NCI-H82 treated with DMSO at 0.1 percent for 48 hours (cell line): Measurements from ENCODE around the gene SMAD1.

Experiments
- DNase-seq: peaks from one replicate; lab custom pipeline; 2025; ENCODE audit not compliant: unreplicated experiment; lab: John Stamatoyannopoulos, UW

SMAD1 gene

DNA sequence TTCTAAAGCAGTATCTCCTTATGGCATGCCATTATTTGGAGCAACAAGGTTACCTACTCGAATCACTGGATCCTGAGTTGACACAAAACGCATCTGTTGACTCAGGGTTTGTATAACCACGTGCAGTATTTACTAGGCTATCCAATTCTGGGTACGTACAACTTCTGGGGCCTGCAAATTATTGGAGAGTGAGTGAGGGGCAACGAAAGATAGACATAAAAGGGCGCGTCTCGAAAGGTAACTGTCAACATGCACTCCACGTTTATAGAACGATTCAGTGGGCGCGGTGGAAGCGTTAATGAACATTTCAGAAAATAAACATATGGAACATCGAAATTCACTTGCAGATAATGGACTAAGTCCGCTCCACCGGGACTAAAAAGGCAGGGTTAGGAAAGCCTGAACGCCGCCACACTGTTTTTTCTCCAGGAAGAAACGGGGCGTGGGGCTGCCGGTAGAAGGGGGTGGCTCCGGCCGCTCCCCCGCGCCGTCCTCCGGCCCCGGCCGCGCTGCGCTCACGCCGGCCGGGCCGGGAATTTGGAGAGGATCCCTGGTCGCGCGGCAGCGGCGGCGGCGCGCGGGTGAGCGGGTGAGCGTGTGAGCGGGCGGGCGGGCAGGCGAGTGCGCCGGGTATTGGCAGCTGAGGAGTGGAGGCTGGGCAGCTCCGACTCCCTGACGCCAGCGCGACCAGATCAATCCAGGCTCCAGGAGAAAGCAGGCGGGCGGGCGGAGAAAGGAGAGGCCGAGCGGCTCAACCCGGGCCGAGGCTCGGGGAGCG, at the start of gene SMAD1:
TSS of gene SMAD1 (plus strand) at position 690 of the 778 bp plus-strand sequence. CDS start 32,761 bp downstream, outside the sequence.
- peak; percentile 39 for DNase-seq

DNA sequence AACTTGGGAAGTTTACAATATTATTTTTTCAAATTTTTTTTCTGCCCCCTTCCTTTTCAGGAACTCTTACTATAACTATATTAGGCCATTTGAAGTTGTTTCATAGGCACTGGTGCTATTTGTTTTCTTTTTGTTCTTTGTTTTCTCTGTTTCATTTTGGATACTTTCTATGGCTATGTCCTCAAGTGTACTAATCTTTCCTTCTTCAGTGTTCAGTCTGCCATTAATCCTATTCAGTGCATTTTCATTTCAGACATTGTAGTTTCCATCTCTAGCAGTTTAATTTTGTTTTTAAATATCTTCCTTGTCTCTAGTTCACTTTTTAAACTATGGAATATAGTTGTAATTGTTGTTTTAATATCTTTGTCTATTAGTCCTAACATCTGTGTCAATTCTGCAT, 48.0 kb upstream of the SMAD1 start:
- no peak for DNase-seq

DNA sequence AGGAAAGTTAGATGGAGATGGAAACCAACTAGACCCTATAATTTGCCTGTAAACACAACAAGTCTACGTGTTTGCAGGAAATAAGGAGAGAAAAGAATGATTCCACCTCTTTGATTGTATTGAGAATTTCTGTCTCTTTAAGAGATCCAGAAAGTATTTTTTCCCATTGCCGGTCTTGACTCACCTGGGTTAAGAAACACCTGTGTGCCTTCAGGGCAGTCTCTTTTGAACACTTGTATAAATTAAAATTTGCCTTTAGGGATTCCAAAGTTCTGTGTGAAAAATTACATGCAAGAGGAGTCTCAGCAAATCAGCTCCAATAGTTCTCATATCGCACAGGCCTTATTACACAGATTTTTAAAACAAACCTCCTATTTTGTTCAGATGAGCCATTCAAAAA, 46.0 kb upstream of the SMAD1 start:
- no peak for DNase-seq

DNA sequence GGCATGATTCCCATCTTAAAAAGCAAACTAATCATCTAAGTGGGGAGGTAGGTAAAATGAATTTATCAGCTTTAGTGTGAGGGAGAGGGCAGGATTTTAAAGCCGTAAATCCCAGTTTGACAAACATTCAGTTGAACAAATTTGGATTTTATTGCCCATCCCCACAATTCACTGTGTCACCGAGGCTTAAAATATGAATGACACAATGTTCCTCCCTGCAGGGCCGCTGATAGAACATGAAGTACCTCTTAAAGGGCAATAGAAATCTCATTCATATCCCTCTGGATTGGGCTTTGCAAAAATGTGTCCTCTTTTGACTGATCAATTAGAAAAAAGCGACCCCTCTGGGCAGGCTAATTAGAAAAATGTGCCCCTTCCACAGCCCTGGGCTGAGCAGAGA, 45.5 kb upstream of the SMAD1 start:
- DNase-seq, result no peak

DNA sequence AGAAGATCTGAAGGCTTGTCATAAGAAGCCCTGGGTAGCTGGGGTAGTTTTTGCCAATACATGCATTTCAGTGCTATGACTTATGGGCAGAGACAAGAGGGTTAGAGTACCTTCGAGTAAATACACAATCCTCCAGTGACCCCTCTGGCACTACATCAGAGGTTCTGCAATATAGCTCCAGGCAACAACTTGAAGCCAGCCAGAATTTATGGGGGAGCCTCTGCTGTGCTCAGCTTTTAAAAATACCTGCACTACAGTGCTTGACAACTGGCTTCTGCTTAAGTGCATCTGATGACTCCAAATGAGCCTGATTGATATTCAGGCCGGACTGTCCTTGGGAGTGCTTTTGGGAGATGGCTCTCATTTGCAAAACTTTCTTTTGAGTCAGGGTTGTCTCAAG, 44.9 kb upstream of the SMAD1 start:
- DNase-seq, result no peak

DNA sequence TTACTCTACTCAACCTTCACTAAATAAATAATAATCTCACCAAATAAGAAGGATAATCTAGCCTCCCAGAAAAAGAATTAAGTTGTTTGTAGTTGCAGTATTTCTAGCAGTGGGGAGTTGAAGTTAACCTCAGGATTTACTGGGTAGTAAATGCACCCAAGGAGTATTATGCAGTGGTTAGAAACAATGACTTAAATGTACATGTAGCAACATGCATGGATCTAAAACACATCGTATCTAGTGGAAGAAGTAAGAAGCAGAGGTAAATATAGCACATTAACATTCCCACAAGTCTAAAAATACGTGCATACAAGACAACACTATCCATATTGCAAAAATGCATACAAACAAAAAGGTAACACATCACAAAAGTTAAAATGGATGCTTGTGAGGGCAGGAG, 44.2 kb upstream of the SMAD1 start:
- DNase-seq, result no peak

DNA sequence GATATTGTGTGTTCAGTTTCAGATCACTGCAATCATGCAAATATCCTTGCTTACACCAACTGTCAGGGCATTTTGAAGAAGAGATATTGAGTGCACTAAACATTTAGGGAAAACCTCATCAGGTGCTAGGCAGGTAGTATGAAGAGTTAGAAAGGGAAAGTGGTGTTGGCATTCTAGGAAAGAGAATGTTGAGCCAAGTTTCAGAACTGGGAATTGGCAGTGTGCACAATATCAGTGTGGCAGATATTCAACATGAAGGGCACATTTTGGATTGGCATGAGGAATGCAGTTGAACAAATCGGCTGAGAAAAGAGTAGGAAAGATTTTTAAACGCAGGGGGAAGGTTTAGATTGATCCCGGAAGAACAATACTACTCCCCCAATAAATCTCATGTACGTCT, 43.4 kb upstream of the SMAD1 start:
- DNase-seq, result no peak

DNA sequence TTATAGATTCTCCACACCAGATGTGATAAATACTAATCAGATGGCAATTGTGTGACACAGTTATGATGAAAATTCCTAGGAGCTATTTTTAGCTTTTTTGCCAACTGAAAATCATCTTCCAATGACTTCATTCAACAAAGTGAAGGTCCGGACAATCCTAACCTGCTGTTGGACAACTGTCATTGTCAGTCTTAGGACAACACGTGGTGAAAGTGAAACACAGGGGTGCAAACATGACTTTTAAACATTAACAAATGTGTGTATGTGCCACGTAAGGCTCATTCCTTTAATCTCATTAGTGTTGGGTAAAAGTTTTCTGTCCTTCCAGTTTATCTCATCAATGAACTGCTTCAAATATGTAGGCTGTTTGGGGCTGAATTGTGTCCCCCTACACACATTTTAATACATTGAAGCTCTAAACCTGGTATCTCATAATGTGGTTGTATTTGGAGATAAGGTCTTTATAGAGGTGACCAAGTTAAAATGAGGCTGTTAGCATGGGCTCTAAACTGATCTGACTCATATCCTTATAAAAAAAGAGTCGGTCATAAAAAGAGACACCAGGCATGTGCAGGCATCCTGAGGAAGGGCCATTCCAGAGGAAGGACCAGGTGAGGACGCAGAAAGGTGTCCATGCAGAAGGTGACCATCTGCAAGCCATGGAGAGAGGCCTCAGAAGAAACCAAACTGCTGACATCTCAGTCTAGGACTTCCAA, 41.2 kb upstream of the SMAD1 start:
- DNase-seq, result no peak

DNA sequence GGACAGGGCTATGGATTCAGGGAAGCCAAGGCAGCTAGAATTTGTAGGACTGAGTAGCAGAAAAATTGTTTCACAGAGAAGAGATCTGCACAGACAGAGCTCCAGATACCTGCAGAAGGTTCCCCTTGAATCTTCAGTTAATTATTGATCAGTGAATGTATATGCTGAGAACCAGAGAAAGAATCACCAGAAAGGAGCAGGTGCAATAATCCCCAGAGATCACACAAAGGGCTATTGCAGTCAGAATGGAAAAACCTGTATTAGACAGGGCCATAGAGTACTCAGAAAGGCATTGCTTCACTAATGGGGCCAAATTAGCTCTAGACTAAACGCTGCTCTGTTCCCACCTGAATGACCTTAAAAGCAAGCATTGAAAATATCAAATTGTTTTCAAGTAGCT, 35.5 kb upstream of the SMAD1 start:
- no peak for DNase-seq

DNA sequence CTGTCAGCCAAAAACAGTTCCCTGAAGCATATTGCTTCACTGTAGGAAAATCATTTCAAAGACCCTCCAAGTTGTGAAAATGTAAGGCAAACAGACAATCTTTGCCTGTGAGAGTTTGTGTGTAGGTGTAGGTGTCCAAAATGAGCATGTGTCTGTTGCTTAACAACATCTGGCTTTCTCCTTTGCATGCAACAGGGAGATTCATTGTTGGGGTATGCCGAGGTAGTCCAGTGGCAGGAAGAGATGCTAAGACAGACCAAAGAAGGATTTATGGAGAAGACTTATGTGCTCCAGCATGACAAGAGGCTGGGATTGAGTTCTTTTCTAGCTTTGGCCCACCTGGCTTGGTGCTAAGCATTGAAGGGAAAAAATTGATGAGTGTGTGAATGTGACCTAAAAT, 29.8 kb upstream of the SMAD1 start:
- DNase-seq, result no peak

DNA sequence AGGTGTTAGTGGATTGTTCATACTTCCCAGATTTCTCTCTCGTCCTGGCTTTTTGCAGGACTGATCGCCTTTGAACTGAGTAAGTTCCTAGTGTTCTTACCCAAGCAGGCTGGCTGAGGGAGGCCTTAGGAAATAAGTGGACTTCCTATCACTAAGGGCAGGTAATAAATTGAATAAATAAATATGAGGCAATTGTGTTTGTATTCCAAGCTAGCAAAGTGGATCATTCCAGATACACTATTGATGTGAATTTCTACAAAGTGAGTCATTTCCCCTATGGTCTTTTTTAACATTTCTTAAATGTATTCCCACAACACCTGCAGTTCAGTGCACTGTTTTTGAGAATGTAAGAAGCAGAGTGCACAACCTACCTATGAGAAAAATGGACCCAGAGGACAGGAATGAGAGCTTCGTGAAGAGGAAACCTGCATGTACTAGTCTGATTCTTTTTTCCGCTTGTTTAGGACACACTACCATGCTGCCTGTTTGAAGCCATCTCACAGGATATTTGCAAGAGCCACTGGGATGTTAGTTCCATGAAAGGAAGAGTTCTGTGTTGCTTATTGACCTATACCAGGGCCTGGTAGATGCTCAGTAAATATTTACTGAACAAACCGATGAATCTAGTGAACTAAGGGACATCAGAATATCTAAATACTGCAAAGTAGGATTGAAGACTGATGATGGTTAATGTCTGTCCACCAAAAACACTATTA, 29.0 kb upstream of the SMAD1 start:
- no peak for DNase-seq

DNA sequence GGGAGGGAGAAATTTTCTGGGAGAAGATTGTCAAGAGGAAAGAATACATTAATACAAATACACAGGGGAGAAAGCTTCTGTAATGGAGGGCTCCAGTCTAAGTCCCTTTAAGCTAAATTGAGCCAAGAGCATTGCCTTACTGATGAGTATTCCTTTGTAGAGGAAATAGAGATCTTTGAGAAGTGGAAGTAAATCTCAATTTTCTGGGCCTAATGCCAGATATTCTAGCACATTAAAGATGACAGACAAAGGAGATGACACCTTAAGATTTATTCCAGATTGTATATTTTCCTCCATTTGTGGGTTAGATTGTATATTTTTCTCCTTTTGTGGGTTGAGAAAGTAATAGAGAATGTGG, 28.5 kb upstream of the SMAD1 start:
- no peak for DNase-seq

DNA sequence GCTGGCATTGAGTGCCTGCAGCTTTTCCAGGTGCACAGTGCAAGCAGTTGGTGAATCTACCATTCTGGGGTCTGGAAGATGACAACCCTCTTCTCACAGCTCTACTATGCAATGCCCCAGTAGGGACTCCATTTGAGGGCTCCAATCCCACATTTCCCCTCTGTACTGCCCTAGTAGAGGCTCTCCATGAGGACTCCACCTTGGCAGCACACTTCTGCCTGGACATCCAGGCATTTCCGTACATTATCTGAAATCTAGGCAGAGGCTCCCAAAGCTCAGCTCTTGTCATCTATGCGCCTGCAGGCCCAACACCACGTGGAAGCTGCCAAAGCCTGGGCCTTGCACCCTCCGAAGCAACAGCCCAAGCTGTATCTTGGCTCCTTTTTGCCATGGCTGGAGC, 8.4 kb upstream of the SMAD1 start:
- DNase-seq, result no peak

DNA sequence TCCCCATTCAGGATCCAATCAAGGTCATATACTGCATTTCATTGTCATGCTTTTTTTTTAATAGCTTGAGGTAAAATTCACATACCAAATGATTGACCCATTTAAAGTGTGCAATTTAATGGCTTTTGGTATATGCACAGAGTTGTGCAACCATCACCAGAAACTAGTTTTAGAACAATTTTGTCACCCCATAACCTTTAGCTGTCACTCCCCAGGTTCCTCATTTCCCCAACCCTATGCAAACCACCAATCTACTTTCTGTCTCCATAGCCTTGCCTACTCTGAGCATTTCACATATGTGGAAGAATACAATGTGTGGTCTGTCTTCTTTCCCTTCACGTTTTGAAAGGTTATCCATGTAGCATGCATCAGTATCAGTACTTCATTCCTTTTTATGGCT, 1.4 kb upstream of the SMAD1 start:
- DNase-seq, result no peak

DNA sequence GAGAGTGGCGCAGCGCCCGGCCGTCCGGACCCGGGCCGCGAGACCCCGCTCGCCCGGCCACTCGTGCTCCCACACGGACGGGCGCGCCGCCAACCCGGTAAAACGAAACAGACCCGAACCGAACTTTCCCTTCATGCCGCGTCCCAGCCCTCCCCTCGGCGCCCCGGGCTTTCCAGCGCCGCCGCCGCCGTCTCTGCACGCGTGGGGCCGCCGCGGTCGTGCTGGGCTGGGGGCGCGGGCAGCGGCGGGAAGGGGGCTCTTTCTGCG, 222 bp downstream of the SMAD1 start:
- no peak for DNase-seq

DNA sequence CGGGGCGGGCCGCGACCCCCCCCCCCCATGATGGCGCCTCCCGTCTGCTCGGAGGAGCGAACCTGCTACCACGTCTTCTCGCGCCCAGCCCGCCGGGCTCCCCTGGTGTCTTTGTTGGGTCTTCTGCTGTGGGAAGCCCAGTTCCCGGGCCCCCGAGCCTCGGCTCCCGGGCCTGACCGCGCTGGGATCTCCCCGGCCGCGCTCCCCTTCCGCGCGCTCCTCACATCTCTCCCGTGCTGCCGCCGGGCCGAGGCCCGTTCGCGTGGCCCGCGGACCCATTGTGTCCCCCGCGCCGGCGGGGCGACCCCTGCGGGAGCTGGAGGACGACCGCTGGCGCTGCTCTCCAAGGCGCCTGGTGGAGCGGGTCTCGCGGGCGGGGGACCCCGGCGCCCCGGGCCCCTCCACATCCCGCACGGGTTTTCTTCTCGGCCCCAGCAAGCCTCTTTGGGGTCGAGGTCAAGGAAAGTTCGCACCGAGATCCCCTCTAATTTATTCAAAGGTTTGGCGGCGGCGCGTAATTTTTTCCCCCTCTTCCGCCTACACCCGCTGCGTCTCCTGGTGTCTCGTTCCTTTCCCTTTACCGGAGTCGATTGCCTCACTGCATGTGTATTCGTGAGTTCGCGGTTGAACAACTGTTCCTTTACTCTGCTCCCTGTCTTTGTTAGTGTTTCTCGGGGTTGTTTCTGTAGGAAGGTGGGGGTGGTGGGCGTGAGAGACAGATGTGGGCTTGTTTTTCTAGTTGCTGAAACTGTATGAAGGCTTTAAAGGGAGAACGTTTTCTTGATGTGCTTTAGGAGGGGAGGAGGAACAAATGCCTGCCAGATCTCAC, 770 bp downstream of the SMAD1 start:
- peak; percentile 18 for DNase-seq

DNA sequence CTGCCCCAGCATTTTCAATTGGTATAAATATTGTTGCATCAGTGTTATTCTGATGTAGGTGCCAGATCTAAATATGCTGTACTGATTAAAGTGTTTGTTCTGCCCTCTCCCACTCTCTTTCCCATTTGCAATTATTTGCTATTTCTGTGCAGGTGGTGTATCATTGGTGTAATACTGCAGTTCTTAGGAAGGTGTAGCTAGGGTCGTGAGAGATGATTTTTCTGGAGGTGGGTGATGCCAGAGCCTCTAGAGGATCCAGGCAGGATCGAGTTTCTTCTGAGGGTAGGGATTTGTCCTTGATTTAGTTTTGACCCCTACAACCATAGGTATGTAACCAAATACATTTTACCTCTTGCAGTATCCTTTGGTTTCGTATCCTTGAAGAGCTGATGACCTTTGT, 1.9 kb downstream of the SMAD1 start:
- DNase-seq, result no peak

DNA sequence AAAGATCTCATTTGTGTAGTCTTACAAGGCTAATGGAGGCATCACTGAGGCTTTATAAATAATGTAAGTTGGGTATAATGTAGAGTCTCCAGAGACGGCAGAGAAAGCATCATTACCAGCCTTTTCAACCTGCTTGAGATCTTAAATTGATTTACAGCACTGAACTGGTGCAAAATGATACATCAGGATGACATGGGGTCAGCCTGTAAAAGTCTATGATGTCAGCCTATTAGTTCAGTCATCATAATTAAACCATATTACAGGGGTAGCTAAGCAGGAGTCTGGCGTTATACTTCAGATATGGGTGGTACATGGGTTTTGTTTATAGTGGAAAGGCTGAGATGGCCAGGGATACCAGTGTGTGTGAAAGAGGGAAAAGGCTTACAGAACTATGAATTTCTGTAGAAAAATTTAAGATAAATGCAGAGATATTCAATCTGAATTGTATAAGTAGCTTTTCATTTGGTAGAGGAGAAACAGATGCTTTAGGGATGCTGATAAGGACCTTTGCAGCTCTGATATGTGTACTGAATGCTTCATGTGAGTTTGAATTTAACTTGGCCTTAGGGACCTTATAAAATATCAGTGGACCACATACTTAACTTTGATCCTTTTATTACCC, 2.7 kb downstream of the SMAD1 start:
- no peak for DNase-seq

DNA sequence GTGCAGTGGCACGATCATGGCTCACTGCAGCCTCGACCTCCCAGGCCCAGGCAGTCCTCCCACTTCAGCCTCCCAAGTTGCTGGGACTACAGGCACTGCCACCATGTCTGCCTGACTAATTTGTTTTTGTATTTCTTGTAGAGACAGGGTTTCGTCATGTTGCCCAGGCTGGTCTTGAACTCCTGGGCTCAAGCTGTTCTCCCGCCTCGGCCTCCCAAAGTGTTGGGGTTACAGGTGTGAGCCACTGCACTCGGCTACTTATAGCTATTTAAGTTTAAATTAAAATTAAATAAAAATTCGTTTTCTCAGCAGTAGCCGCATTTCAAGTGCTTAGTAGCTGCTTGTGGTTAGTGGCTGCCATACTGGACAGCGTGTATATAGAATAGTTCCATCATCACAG, 3.5 kb downstream of the SMAD1 start:
- no peak for DNase-seq

DNA sequence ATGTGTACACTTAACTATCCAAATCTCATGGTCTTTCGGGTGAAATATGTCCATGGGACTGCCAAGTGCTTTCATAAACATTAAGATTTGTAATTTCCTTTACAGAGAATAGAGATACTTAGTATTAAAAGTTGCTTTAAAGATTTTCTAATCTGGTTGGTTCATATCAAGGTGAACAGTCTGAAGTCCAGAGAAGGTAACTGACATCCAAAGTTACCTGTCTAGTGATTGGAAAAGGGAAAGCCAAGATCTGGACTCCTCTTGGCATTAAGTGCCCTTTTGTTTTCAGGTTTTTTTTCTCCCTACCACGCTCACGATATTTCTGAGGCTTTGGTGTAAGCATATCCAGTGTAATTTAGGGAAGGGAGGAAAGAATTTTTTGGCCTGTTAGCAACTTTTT, 5.0 kb downstream of the SMAD1 start:
- no peak for DNase-seq

DNA sequence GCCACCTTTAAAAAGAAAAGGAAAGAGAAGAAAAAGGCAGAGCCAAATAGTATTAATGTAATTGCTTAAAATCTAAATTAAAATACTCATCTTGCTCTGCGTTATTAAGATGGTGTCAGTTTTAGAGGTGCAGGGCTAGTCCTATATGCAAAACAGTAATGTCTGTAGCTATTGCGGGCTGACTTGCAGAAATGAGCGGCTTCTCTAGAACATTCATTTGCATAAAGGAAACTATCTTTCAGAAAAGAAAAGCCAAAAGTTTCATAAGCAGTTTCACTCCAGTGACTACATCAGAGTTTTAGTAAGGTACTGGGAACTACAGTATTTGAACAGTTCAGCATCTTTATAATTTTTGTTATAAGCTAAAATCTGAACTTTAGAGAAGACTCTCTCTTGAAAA, 6.0 kb downstream of the SMAD1 start:
- no peak for DNase-seq
